Neural cell (in vitro differentiated cells): ENCODE results near the gene WIPI1.

Experiments
- EP300 ChIP-seq: fragments of 450-650 bp; conservative IDR thresholded peaks from 2 replicates; pipeline ENCODE4 v1.6.1; 2014; ENCODE audit warnings: antibody characterized with exemption, mild to moderate bottlenecking, moderate library complexity; ENCODE audit not compliant: poor library complexity, severe bottlenecking
- EZH2 ChIP-seq: fragments of 200-600, 300-800 bp; shearing (Covaris generic), sonication (generic); IDR thresholded peaks from 2 replicates; pipeline ENCODE4 v1.6.1; 2014; ENCODE audit warnings: antibody characterized with exemption, low read length, borderline replicate concordance, mild to moderate bottlenecking; ENCODE audit not compliant: insufficient read depth, poor library complexity, severe bottlenecking
- TF ChIP-seq, protein P1 (sequence below): fragments of 450-650 bp; IDR thresholded peaks from 2 replicates; pipeline ENCODE4 v1.5.1; 2014; ENCODE audit warnings: antibody characterized with exemption, mild to moderate bottlenecking, moderate library complexity; ENCODE audit not compliant: poor library complexity, severe bottlenecking
- TF ChIP-seq, protein P2 (sequence below): IDR thresholded peaks from 2 replicates; pipeline ENCODE4 v1.6.1; 2012; ENCODE audit warnings: borderline replicate concordance

DNA sequence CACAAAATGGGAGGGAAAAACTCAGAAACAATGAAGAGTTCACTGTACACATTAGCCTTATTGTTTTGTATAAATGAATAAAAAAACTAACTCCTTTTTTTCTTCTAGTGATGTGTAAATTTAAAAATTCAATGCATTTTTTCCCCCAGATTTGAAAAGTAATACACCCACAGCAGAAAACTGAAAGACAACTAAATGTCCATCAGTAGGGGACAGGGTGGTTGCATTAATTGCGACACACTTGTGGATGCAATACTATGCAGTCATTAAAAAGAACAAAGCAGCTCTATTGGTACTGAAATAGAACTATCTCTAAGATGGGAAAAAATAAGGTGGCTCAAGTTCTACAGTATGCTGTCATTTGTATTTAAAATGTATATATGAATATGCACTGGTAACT is 13.7 kb upstream of the WIPI1 start:
- TF ChIP-seq, protein P1, sequence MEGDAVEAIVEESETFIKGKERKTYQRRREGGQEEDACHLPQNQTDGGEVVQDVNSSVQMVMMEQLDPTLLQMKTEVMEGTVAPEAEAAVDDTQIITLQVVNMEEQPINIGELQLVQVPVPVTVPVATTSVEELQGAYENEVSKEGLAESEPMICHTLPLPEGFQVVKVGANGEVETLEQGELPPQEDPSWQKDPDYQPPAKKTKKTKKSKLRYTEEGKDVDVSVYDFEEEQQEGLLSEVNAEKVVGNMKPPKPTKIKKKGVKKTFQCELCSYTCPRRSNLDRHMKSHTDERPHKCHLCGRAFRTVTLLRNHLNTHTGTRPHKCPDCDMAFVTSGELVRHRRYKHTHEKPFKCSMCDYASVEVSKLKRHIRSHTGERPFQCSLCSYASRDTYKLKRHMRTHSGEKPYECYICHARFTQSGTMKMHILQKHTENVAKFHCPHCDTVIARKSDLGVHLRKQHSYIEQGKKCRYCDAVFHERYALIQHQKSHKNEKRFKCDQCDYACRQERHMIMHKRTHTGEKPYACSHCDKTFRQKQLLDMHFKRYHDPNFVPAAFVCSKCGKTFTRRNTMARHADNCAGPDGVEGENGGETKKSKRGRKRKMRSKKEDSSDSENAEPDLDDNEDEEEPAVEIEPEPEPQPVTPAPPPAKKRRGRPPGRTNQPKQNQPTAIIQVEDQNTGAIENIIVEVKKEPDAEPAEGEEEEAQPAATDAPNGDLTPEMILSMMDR, result no peak
- TF ChIP-seq EZH2 (no peak), EP300 (no peak)
- TF ChIP-seq, protein P2, sequence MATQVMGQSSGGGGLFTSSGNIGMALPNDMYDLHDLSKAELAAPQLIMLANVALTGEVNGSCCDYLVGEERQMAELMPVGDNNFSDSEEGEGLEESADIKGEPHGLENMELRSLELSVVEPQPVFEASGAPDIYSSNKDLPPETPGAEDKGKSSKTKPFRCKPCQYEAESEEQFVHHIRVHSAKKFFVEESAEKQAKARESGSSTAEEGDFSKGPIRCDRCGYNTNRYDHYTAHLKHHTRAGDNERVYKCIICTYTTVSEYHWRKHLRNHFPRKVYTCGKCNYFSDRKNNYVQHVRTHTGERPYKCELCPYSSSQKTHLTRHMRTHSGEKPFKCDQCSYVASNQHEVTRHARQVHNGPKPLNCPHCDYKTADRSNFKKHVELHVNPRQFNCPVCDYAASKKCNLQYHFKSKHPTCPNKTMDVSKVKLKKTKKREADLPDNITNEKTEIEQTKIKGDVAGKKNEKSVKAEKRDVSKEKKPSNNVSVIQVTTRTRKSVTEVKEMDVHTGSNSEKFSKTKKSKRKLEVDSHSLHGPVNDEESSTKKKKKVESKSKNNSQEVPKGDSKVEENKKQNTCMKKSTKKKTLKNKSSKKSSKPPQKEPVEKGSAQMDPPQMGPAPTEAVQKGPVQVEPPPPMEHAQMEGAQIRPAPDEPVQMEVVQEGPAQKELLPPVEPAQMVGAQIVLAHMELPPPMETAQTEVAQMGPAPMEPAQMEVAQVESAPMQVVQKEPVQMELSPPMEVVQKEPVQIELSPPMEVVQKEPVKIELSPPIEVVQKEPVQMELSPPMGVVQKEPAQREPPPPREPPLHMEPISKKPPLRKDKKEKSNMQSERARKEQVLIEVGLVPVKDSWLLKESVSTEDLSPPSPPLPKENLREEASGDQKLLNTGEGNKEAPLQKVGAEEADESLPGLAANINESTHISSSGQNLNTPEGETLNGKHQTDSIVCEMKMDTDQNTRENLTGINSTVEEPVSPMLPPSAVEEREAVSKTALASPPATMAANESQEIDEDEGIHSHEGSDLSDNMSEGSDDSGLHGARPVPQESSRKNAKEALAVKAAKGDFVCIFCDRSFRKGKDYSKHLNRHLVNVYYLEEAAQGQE, result no peak
